ENCODE measurements around the gene SCUBE1.

SCUBE1 gene

DNA sequence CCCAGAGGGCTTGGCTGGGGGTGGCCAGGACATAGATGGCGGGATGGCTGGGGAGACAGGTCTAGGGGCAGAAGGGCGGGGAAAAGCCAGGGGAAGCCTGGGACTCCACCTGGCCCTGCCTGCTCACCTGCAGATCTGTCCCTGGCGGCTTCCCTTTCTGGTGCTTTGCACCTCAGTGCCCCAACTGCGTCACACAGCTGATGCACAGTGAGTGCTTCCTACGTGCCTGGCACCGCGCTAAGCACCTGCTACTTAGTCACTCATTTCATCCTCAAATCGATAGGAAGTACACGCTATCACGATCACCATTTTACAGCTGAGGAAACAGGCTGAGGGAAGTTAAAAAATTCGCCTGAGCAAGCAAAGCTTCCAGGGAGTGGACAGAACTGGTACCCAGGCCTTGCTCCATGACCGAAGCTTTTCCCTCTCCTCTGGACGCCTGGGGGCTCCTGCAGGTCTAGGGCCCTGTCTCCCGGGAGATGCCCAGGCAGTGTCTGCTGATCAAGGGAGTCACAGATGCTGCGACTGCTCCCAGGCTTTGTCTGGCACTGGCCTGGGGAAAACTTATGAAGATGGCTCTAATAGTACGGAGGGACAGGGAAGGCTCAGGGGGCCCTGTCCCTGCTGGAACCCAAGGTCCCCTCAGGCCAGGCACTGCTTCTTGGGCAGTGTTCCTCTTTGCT is 93.2 kb downstream of the SCUBE1 start:
- no peak overlapping the region for H3K27ac Mint-ChIP-seq
- DNase-seq (ENCODE audit: low spot score in 2 of 2) = no peak
- peaks cover 11% of the 10 kb centered on the region for H3K27me3 Mint-ChIP-seq
- no peaks in the 10 kb centered on the region for H3K4me1 Mint-ChIP-seq
- no peaks in the 10 kb centered on the region for H3K9me3 Mint-ChIP-seq
- H3K4me3 Mint-ChIP-seq = no peak overlapping the region
- no peaks in the 10 kb centered on the region for H3K36me3 Mint-ChIP-seq
- ATAC-seq (ENCODE audit: low read depth) = peak; percentile 19

DNA sequence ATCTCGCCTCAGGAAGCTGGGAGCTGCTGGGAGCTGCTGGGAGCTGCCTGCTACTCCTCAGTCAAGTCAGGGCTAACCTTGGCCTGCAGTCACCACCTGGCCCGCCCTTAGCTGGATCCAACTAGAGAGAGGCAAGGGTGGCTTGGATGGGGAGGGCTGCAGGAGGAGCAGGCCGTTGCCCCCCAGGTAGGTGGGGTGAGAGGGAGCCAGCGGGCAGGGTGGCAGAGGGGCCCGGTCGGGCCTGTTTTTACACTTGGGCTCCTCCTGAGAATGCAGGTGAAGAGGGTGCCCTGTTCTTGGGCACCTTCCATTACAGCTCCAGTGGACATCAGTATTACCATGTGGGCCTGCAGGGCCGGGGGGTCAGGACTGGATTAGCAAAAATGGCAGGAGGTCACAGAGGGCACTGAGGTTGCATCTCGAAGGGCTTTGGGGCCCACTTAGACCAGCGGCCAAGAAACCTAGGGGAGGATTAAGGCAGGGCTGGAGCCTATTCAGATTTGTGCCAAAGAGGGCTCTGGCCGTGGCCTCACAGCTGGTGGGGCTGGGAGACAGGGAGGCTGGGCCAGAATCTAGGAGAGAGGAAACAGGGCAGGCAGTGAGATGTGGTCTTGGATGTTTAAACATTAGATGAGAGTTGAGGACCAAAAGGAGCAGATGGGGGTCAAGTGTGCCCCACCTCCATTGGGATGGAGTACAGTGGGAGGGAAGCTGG is 95.5 kb downstream of the SCUBE1 start:
- Mint-ChIP-seq H3K27me3 (peaks cover 10% of the 10 kb centered on the region), H3K4me3 (no peak overlapping the region), H3K9me3 (no peaks in the 10 kb centered on the region), H3K27ac (peak overlapping the region; percentile 33), H3K36me3 (no peaks in the 10 kb centered on the region), H3K4me1 (no peaks in the 10 kb centered on the region)
- ATAC-seq (ENCODE audit: low read depth) = no peak
- DNase-seq (ENCODE audit: low spot score in 2 of 2) = no peak

DNA sequence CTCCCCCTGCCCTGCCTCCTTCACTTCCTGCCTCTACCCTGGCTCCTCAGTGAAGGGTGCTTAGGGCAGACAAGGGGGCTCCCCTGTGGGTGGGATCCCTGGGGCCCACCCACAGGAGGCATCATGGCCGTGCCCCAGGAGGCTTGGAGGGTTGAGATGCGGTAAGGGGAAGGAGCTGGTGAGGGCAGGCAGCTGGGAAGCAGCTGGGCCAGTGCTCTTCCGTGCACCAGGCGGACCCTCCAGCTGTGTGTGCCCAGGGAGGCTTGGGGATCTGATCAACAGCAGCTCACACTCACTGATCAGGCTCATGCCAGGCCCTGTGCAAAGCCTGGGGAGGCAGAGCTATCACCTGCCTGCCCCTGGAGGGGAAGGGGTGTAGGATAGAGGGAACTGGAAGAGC is 97.0 kb downstream of the SCUBE1 start:
- H3K36me3 Mint-ChIP-seq = no peaks in the 10 kb centered on the region
- H3K27ac Mint-ChIP-seq = no peak overlapping the region
- DNase-seq (ENCODE audit: low spot score in 2 of 2) (no peak), ATAC-seq (ENCODE audit: low read depth) (no peak)
- peaks cover 12% of the 10 kb centered on the region for H3K27me3 Mint-ChIP-seq
- H3K9me3 Mint-ChIP-seq = no peaks in the 10 kb centered on the region
- no peaks in the 10 kb centered on the region for H3K4me1 Mint-ChIP-seq
- no peak overlapping the region for H3K4me3 Mint-ChIP-seq

DNA sequence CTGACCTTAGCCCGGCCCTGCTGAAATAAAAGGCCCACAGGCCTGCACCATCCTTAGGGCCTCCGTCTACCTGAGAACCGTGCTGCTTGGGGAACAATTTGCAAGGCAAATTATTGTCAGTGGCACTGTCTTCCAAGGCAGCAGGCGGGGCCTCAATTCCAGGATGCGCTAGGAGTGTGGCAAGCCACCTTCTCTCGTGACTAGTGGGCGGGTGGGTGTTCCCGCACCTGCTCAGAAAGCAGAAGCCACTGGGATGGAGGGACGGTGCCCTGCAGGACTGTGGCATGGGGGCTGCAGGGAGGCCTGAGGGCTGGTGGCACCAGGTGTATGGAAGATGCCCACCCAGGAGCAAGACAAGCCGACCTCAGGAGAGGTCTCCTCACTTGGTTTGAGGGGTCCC is 97.5 kb downstream of the SCUBE1 start:
- ATAC-seq (ENCODE audit: low read depth) (no peak), DNase-seq (ENCODE audit: low spot score in 2 of 2) (no peak)
- H3K27me3 Mint-ChIP-seq = peaks cover 12% of the 10 kb centered on the region
- H3K36me3 Mint-ChIP-seq = no peaks in the 10 kb centered on the region
- H3K4me3 Mint-ChIP-seq = no peak overlapping the region
- H3K27ac Mint-ChIP-seq = no peak overlapping the region
- H3K9me3 Mint-ChIP-seq = no peaks in the 10 kb centered on the region
- H3K4me1 Mint-ChIP-seq = no peaks in the 10 kb centered on the region

DNA sequence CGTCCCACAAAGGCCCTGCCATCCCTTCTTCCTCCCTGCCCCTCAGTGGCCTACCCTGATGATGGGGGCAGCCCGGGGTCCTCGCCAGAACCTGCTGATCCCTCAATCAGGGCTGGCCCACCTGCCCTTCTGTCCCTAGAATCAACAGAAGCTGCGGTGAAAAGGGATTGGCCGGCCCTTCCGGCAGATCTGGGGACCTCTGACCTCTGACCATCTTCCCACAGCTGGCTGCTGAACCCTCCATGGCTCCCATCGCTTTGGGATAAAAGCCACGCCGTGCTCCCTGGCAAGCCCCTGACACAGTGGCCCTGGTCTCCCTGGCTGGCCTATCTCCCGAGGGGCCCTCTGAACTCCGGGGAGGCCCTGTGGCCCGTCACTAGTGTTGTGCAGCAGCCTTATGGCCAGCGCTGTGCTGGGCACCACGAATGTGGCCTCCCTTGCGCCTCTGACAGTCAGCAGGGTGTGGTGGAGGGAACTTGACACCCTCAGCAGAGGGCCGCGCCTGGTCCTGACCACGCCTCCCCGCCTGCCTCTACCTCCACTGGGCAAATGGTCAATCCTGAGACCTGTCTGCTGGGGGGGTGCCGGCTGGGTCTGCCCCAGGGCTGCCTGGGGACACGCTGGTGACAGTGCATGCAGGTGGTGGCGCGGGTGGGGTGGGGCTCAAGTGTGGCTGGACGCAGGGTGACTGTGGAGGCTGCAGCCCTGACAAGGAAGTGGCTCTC is 98.2 kb downstream of the SCUBE1 start:
- H3K9me3 Mint-ChIP-seq = no peaks in the 10 kb centered on the region
- no peak overlapping the region for H3K27ac Mint-ChIP-seq
- H3K4me3 Mint-ChIP-seq = no peak overlapping the region
- DNase-seq (ENCODE audit: low spot score in 2 of 2) (no peak), ATAC-seq (ENCODE audit: low read depth) (no peak)
- no peaks in the 10 kb centered on the region for H3K36me3 Mint-ChIP-seq
- peaks cover 12% of the 10 kb centered on the region for H3K27me3 Mint-ChIP-seq
- no peaks in the 10 kb centered on the region for H3K4me1 Mint-ChIP-seq

DNA sequence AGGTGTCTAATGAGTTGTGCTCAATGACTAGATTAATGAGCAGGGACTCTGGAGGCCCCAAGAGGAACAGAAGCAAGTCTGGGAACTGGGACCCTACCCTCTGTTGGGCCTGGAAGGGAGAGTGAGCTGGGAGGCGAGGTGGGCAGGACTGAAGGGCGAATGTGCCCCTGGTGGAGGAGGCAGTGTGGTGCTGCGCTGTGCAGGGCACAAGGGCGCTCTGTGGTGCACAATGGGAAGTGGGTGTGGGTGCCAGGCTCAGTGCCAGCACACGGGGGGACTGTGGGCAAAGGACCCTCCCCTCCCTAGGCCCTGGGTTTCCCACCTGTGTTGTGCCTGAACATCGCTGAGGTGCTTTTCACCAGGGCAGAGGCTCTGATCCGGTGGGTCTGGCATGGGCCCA is 98.8 kb downstream of the SCUBE1 start:
- no peak for ATAC-seq (ENCODE audit: low read depth)

DNA sequence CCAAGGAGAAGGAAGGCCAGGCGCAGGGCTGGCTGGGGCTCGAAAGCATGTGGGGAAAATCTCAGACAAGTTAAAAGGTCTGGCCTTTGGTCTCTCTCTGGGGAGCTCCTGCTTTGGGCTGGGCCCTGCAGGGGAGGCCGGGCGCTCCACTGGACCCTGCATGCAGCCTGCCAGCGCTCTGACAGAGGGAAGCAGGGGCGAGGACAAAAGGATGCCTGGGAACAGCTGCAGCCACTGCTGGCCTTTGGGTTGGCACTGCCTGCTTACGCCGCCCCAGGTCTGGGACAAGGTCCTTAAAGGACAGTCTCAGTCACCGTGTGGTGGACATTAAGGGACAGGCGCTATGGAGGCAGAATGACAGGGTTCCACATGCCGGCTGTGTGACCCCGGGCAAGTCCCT is 99.8 kb downstream of the SCUBE1 start:
- Mint-ChIP-seq H3K27ac (no peak overlapping the region), H3K4me3 (no peak overlapping the region), H3K36me3 (no peaks in the 10 kb centered on the region), H3K9me3 (no peaks in the 10 kb centered on the region), H3K27me3 (peaks cover 9% of the 10 kb centered on the region), H3K4me1 (no peaks in the 10 kb centered on the region)
- ATAC-seq (ENCODE audit: low read depth) = no peak
- no peak for DNase-seq (ENCODE audit: low spot score in 2 of 2)

More for the DNA sequence above, 98.8 kb downstream of the SCUBE1 start:
- Mint-ChIP-seq H3K36me3 (no peaks in the 10 kb centered on the region), H3K4me1 (no peaks in the 10 kb centered on the region), H3K27me3 (peaks cover 12% of the 10 kb centered on the region), H3K4me3 (no peak overlapping the region), H3K9me3 (no peaks in the 10 kb centered on the region), H3K27ac (no peak overlapping the region)
- no peak for DNase-seq (ENCODE audit: low spot score in 2 of 2)

DNA sequence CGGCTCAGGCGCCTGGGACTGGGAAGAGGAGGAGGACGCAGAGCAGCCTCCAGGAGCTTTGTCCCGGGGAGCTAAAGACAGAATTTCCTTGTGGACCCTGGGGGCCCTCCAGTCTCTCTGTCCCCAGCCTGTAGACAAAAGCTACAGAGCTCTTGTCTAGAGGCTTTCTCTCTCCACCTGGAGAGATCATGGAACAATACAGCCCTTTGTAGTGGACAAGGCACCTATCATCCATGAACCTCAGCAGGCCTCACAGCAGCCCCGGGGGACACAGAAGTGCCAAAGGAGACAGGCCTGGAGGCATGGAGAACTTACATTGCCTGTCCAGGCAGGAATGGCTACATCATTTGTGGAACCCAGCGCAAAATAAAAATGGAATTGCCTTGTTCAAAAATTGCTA is 100.5 kb downstream of the SCUBE1 start:
- Mint-ChIP-seq H3K27ac (no peak overlapping the region), H3K4me1 (no peaks in the 10 kb centered on the region), H3K9me3 (no peaks in the 10 kb centered on the region), H3K36me3 (no peaks in the 10 kb centered on the region), H3K4me3 (no peak overlapping the region), H3K27me3 (peaks cover 11% of the 10 kb centered on the region)
- DNase-seq (ENCODE audit: low spot score in 2 of 2) (no peak), ATAC-seq (ENCODE audit: low read depth) (no peak)

DNA sequence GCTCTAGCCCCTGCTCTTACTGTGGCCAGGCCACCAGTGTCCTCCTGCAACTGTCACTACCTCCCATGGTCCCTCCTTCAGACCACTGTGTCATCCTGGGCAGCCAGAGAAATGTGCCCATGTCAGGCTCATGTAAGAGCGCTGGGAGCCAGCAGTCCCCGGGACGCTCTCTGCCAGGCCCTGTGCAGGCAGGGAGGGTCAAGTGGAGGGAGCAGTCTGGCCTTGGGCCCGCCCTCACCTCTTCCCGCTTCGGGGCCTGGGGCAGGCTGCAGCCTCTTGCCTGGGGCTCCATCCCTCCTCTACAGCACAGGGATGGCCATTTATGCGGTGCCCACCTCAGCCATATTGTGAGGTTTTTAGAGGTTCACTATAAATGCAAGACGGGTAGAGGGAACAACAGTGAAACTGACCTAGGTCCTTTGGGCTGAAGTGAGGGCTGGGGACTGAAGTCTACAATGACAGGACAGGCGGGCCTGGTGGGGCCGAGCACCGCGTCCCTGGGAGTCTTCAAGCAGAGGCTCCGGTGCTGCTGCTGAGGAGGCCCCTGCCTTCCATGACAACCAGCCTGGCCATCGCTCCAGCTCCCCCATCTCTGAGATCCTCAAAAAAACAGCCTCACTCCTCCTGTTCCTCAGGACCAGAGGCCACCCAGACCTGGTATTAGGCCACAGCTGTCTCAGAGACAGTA is 101.3 kb downstream of the SCUBE1 start:
- no peaks in the 10 kb centered on the region for H3K9me3 Mint-ChIP-seq
- DNase-seq (ENCODE audit: low spot score in 2 of 2) (no peak), ATAC-seq (ENCODE audit: low read depth) (no peak)
- no peaks in the 10 kb centered on the region for H3K4me1 Mint-ChIP-seq
- H3K27me3 Mint-ChIP-seq = peaks cover 11% of the 10 kb centered on the region
- no peak overlapping the region for H3K27ac Mint-ChIP-seq
- no peak overlapping the region for H3K4me3 Mint-ChIP-seq
- H3K36me3 Mint-ChIP-seq = no peaks in the 10 kb centered on the region

DNA sequence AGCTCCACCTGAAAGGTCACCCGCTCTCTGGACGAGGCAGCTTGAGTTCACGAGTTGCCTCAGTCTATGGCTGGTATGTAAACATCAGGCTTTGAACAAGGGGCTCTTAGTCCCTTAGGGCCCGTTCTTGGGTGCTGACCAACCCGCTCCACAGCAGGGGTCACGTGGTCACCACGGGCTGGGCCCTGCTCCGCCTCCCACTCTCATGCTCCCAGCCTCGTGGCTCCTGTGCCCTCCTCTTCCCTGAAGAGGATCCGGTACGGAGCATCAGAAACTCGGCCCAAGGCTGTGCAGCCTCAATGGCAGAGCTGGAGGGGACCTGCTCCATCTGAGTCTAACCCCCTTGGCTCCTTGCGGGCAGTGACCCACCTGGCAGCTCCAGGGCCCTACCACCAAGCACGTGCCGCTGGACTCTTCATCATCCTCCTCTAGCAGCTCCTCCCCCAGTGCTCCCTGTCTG is 102.0 kb downstream of the SCUBE1 start:
- no peaks in the 10 kb centered on the region for H3K36me3 Mint-ChIP-seq
- H3K9me3 Mint-ChIP-seq = no peaks in the 10 kb centered on the region
- no peaks in the 10 kb centered on the region for H3K4me1 Mint-ChIP-seq
- ATAC-seq (ENCODE audit: low read depth) = no peak
- no peak for DNase-seq (ENCODE audit: low spot score in 2 of 2)
- no peak overlapping the region for H3K27ac Mint-ChIP-seq
- peaks cover 16% of the 10 kb centered on the region for H3K27me3 Mint-ChIP-seq
- H3K4me3 Mint-ChIP-seq = no peak overlapping the region

DNA sequence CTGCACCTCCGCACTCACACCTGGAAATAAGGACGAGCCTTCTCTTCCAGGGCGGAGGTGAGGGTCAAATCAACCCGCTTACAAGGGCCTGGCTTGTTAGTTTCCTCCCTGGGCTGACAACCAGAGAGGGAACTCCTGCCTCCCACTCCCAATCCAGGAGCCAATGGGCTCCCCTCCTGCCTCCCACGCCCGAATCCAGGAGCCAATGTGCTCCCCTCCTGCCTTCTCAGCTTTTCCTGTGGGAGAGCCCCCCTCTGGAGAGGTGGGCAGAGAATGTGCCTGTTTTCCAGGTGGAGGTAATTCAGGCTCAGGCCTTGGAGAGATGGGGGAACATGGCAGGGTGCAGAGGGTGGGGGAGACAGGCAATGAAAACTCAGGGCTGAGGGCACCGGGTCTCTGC is 102.6 kb downstream of the SCUBE1 start:
- ATAC-seq (ENCODE audit: low read depth) (no peak), DNase-seq (ENCODE audit: low spot score in 2 of 2) (no peak)
- Mint-ChIP-seq H3K27me3 (peaks cover 15% of the 10 kb centered on the region), H3K4me3 (no peak overlapping the region), H3K36me3 (no peaks in the 10 kb centered on the region), H3K4me1 (no peaks in the 10 kb centered on the region), H3K9me3 (no peaks in the 10 kb centered on the region), H3K27ac (no peak overlapping the region)

DNA sequence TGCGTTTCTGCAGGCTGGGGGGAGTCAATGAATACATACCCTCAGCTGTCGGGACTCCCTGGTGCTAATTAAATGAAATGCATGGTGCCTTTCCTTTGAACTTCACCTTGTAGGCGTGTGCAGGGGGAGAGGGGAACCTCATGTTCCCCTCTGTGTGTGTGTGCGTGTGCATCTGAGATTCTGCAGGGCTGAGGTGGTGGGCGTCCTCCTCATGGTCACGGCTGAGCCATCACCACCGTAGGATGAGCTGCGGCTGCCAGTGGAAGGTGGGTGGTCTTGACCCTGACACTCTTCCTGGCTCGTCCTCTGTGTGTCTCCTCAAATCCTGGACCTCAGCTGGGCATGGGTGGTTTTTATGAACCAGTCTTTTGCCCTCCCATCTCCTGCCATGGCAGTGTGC is 103.2 kb downstream of the SCUBE1 start:
- ATAC-seq (ENCODE audit: low read depth) = no peak
- peaks cover 16% of the 10 kb centered on the region for H3K27me3 Mint-ChIP-seq
- H3K27ac Mint-ChIP-seq = no peak overlapping the region
- no peaks in the 10 kb centered on the region for H3K9me3 Mint-ChIP-seq
- H3K4me1 Mint-ChIP-seq = no peaks in the 10 kb centered on the region
- DNase-seq (ENCODE audit: low spot score in 2 of 2) = no peak
- no peak overlapping the region for H3K4me3 Mint-ChIP-seq
- H3K36me3 Mint-ChIP-seq = no peaks in the 10 kb centered on the region

DNA sequence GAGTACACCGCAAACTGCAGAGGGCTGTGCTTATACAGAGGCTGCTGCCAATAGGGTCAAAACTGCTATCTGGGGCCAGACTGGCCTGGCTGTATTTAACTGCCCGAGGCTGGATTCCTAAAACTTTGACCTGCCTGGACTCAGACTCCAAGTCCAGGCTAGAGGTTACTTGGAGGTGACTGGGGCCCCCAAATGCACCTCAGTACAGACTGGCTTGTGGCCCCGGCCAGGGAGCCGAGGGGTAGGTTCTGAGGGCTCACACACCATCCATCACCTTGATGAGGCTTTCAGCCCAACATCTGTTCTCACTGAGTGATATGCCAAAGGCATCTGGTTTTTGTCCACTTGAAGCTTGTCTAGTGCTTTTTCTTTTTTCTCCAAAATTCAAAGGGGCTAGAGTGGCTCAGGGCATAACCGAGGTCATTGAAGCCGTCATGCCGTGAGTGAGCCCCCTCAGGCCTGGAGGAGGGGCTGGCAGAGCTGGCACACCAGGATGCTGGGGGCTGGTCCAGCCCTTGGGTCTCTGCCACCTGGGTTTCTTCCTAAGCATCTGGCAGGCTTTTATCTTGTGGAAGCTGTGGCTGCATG is 103.9 kb downstream of the SCUBE1 start:
- no peaks in the 10 kb centered on the region for H3K9me3 Mint-ChIP-seq
- H3K27ac Mint-ChIP-seq = no peak overlapping the region
- H3K36me3 Mint-ChIP-seq = no peaks in the 10 kb centered on the region
- peaks cover 16% of the 10 kb centered on the region for H3K27me3 Mint-ChIP-seq
- DNase-seq (ENCODE audit: low spot score in 2 of 2) (no peak), ATAC-seq (ENCODE audit: low read depth) (no peak)
- H3K4me1 Mint-ChIP-seq = no peaks in the 10 kb centered on the region
- H3K4me3 Mint-ChIP-seq = no peak overlapping the region

Data from memory B cell (primary cell).